Measurements from ENCODE around the gene USP15.

DNA sequence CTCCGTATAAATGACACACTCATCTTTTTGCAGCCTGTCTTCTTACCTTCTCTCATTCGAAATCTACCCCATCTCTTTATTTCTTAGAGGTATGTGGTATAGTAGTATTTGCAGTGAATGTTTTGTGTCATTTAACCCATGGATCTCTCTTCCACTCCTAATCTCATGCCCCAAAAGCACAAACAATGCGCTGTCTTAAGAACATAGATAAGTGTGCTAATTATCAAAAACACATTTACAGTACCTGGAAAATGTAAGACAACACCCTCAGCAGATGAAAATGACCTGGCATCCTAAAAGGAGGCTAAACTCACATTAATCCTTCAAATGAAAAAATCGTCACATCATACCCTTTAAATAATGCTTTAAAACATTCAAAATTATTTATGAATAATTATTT, 10.7 kb downstream of the USP15 start:
- TF ChIP-seq, protein P1, sequence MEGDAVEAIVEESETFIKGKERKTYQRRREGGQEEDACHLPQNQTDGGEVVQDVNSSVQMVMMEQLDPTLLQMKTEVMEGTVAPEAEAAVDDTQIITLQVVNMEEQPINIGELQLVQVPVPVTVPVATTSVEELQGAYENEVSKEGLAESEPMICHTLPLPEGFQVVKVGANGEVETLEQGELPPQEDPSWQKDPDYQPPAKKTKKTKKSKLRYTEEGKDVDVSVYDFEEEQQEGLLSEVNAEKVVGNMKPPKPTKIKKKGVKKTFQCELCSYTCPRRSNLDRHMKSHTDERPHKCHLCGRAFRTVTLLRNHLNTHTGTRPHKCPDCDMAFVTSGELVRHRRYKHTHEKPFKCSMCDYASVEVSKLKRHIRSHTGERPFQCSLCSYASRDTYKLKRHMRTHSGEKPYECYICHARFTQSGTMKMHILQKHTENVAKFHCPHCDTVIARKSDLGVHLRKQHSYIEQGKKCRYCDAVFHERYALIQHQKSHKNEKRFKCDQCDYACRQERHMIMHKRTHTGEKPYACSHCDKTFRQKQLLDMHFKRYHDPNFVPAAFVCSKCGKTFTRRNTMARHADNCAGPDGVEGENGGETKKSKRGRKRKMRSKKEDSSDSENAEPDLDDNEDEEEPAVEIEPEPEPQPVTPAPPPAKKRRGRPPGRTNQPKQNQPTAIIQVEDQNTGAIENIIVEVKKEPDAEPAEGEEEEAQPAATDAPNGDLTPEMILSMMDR (IDR thresholded peaks at IDR 0.05; ENCODE audit: control extremely low read depth in 1 of 3, insufficient read depth in 1 of 3, low read depth in 1 of 3, low read length in 3 of 3): no peak
- TF ChIP-seq, protein P2, sequence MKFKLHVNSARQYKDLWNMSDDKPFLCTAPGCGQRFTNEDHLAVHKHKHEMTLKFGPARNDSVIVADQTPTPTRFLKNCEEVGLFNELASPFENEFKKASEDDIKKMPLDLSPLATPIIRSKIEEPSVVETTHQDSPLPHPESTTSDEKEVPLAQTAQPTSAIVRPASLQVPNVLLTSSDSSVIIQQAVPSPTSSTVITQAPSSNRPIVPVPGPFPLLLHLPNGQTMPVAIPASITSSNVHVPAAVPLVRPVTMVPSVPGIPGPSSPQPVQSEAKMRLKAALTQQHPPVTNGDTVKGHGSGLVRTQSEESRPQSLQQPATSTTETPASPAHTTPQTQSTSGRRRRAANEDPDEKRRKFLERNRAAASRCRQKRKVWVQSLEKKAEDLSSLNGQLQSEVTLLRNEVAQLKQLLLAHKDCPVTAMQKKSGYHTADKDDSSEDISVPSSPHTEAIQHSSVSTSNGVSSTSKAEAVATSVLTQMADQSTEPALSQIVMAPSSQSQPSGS (IDR thresholded peaks at IDR 0.05; ENCODE audit: low read length): no peak
- TF ChIP-seq POLR2A (IDR thresholded peaks at IDR 0.05; ENCODE audit: control extremely low read depth in 1 of 2, low read depth in 2 of 2, low read length in 2 of 2) (no peak), EZH2 (IDR thresholded peaks at IDR 0.05; ENCODE audit: low read depth, low read length, severe bottlenecking) (no peak), TCF12 (IDR thresholded peaks at IDR 0.05; ENCODE audit: low read depth, low read length) (no peak)
- TF ChIP-seq, protein P3, sequence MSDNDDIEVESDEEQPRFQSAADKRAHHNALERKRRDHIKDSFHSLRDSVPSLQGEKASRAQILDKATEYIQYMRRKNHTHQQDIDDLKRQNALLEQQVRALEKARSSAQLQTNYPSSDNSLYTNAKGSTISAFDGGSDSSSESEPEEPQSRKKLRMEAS (IDR thresholded peaks at IDR 0.05): no peak

Data from H1 (cell line).